IPS DF 6.9 (cell line): ENCODE data around the gene KPNA3.
"Not testable (repeated sequence)": the region's sequence is repeated elsewhere in the genome, so short reads cannot be mapped to it uniquely, and the experiment has no call there.

ENCODE experiments used
- DNase-seq: peaks from one replicate; pipeline ENCODE4 v3.0.0-alpha.2; 2013; ENCODE audit warnings: low read depth, low spot score
- H3K27ac ChIP-seq: one replicate; pipeline ENCODE4 v1.5.1; 2013; ENCODE audit warnings: low read length, control low read depth
- H3K27me3 ChIP-seq: 2 replicates; pipeline ENCODE4 v1.6.1; 2013; ENCODE audit warnings: mild to moderate bottlenecking, low read length; ENCODE audit not compliant: control insufficient read depth, insufficient read depth
- H3K36me3 ChIP-seq: 2 replicates; pipeline ENCODE4 v1.6.1; 2013; ENCODE audit warnings: low read length; ENCODE audit not compliant: control insufficient read depth, insufficient read depth
- H3K4me1 ChIP-seq: 2 replicates; pipeline ENCODE4 v1.6.1; 2013; ENCODE audit warnings: low read length; ENCODE audit not compliant: control insufficient read depth, insufficient read depth
- H3K4me3 ChIP-seq: 2 replicates; pipeline ENCODE4 v1.5.1; 2013; ENCODE audit warnings: mild to moderate bottlenecking, low read length
- H3K9me3 ChIP-seq: 2 replicates; pipeline ENCODE4 v1.6.1; 2013; ENCODE audit warnings: low read length, inconsistent platforms; ENCODE audit not compliant: control insufficient read depth, insufficient read depth
- WGBS: extraction: QIAGEN DNeasy Blood & Tissue Kit; methylation state at CpG from one replicate; pipeline ENCODE4 v1.1.7; 2013; ENCODE audit warnings: mixed read lengths, missing lambda C conversion rate; ENCODE audit not compliant: insufficient read length, insufficient coverage; 5-methylcytosine and 5-hydroxymethylcytosine counted together

The KPNA3 gene

GRCh38 chr13:49781806-49782205 lies 10.7 kb downstream of the KPNA3 start:
- no peaks in the 10 kb centered on the region for H3K27me3 ChIP-seq
- no CpG with 5 or more reads among the region's 3 CpGs for WGBS
- no peak overlapping the region for H3K27ac ChIP-seq
- no peaks in the 10 kb centered on the region for H3K36me3 ChIP-seq
- H3K4me3 ChIP-seq, result no peak overlapping the region
- no peaks in the 10 kb centered on the region for H3K9me3 ChIP-seq
- DNase-seq, result no peak
- no peaks in the 10 kb centered on the region for H3K4me1 ChIP-seq

GRCh38 chr13:49779721-49780120 lies 12.8 kb downstream of the KPNA3 start:
- H3K4me3 ChIP-seq, result no peak overlapping the region
- H3K27me3 ChIP-seq, result no peaks in the 10 kb centered on the region
- H3K9me3 ChIP-seq, result no peaks in the 10 kb centered on the region
- no peak for DNase-seq
- no peaks in the 10 kb centered on the region for H3K4me1 ChIP-seq
- no peaks in the 10 kb centered on the region for H3K36me3 ChIP-seq
- no peak overlapping the region for H3K27ac ChIP-seq

- H3K9me3 ChIP-seq, result no peaks in the 10 kb centered on the region
- no CpG with 5 or more reads among the region's 6 CpGs for WGBS
- no peak overlapping the region for H3K27ac ChIP-seq
- no peaks in the 10 kb centered on the region for H3K27me3 ChIP-seq
- H3K4me3 ChIP-seq, result no peak overlapping the region
- no peaks in the 10 kb centered on the region for H3K36me3 ChIP-seq
- no peaks in the 10 kb centered on the region for H3K4me1 ChIP-seq
- no peak for DNase-seq
These were observed 14.5 kb downstream of the KPNA3 start for GRCh38 chr13:49777746-49778614.

DNA sequence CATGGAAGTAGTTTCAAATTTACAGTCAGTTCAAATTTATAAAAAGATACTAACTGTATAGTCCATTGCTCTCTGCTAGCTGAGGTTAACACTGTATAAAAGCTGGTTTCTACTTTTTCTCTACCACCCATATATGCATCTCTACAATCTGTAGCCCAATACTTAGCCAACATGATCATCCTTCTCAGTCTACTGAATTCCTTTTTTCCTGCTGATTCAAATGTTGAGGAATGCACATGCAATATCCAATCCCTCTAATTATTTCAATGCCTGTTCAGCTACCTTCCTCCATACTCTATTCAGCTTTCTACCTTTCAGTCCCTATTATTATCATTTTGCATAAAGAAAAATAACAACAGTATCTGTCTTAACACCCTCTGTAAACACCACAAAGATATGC lies 15.6 kb downstream of the KPNA3 start:
- Histone ChIP-seq H3K27me3 (no peaks in the 10 kb centered on the region), H3K4me1 (no peaks in the 10 kb centered on the region), H3K4me3 (no peak overlapping the region), H3K36me3 (no peaks in the 10 kb centered on the region), H3K9me3 (no peaks in the 10 kb centered on the region), H3K27ac (no peak overlapping the region)
- DNase-seq, result no peak

GRCh38 chr13:49774376-49775005 lies 18.0 kb downstream of the KPNA3 start:
- Histone ChIP-seq H3K9me3 (no peaks in the 10 kb centered on the region), H3K36me3 (no peaks in the 10 kb centered on the region), H3K4me1 (no peaks in the 10 kb centered on the region), H3K27ac (no peak overlapping the region), H3K27me3 (no peaks in the 10 kb centered on the region), H3K4me3 (no peak overlapping the region)
- DNase-seq, result no peak
- no CpG with 5 or more reads among the region's 2 CpGs for WGBS

DNA sequence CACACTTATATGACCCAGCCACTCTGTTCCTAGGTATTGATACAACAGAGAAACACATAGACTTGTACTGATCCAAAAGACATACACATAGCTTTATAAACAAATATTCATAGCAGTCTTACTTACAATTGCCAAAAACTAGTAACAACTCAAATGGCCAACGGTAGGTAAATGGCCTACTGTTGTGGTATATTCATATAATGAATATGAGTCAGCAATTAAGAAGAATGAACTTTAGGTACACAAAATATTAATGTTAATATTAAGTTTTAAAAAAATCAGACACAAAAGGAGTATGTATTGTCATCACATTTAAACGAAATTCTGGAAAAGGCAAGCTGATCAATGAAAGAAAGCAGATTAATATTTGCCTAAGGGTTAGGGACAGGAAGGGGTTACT lies 19.7 kb downstream of the KPNA3 start:
- Histone ChIP-seq H3K27ac (no peak overlapping the region), H3K4me3 (no peak overlapping the region), H3K27me3 (no peaks in the 10 kb centered on the region), H3K4me1 (no peaks in the 10 kb centered on the region), H3K36me3 (no peaks in the 10 kb centered on the region), H3K9me3 (no peaks in the 10 kb centered on the region)
- DNase-seq, result no peak
- no CpG with 5 or more reads among the region's 2 CpGs for WGBS

DNA sequence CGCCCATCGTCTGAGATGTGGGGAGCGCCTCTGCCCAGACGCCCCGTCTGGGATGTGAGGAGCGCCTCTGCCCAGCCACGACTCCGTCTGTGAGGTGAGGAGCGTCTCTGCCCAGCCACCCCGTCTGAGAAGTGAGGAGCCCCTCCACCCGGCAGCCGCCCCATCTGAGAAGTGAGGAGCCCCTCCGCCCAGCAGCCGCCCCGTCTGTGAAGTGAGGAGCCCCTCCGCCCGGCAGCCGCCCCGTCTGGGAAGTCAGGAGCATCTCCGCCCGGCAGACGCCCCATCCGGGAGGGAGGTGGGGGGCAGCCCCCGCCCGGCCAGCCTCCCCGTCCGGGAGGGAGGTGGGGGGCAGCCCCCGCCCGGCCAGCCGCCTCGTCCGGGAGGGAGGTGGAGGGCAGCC lies 30.7 kb downstream of the KPNA3 start:
- H3K4me3 ChIP-seq, DNase-seq, H3K4me1 ChIP-seq, H3K27me3 ChIP-seq, H3K27ac ChIP-seq, H3K36me3 ChIP-seq, H3K9me3 ChIP-seq: not testable (repeated sequence)
- WGBS, result no CpG with 5 or more reads among the region's 32 CpGs

DNA sequence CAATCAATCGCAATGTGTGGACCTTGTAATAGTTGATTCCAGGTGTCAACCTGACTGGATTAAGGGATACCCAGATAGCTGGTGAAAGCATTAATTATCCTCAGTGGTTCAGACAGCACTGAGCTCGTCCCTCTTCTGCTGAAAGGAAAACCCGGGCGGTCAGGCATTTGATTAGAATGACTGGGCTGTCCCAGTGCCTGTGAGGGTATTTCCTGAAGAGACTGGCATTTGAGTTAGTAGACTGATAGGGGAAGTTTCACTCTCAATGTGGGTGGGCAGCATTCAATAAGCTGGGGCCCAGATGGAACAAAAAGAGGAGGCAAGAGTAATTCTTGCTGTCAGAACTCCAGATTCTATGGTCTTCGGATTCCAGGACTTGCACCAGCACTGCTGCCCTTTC lies 31.9 kb downstream of the KPNA3 start:
- H3K27ac ChIP-seq, result no peak overlapping the region
- H3K36me3 ChIP-seq, result no peaks in the 10 kb centered on the region
- H3K9me3 ChIP-seq, result peaks cover 2% of the 10 kb centered on the region; the same call in 1 of the 2 replicates
- no CpG with 5 or more reads among the region's 5 CpGs for WGBS
- no peak for DNase-seq
- no peak overlapping the region for H3K4me3 ChIP-seq
- H3K27me3 ChIP-seq, result no peaks in the 10 kb centered on the region
- no peaks in the 10 kb centered on the region for H3K4me1 ChIP-seq

DNA sequence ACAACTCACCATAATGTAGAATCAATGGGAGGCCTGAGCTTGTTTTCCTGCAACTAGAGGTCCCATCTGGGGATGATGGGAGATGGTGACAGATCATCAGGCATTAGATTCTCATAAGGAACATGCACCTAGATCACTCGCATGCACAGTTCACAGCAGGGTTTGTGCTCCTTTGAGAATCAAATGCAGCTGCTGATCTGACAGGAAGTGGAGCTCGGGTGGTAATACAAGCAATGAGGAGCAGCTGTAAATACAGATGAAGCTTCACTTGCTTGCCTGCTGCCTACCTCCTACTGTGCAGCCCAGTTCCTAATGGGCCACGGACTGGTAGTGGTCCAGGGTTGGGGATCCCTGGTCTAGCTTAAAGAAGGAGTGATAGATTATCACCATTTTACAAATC lies 33.0 kb downstream of the KPNA3 start:
- H3K36me3 ChIP-seq, result no peaks in the 10 kb centered on the region
- no peaks in the 10 kb centered on the region for H3K4me1 ChIP-seq
- H3K9me3 ChIP-seq, result peaks cover 2% of the 10 kb centered on the region; the same call in 1 of the 2 replicates
- WGBS, result no CpG with 5 or more reads among the region's 3 CpGs
- H3K27me3 ChIP-seq, result no peaks in the 10 kb centered on the region
- H3K27ac ChIP-seq, result no peak overlapping the region
- no peak overlapping the region for H3K4me3 ChIP-seq
- no peak for DNase-seq

DNA sequence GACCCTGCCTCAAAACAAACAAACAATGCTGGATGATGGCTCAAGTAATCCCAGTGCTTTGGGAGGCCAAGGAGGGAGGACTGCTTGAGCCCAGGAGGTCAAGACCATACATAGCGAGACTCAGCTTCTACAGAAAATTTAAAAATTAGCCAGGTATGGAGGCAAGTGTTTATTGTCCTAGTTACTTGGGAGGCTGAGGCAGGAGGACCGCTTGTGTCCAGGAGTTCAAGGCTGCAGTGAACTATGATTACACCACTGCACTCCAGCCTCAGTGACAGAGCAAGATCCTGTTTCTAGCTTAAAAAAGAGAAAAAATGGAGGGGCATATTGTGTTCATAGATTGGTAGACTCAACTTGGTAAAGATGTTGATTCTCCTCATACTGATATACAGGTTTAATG lies 36.2 kb downstream of the KPNA3 start:
- Histone ChIP-seq H3K9me3 (peaks cover 2% of the 10 kb centered on the region; the same call in 1 of the 2 replicates), H3K4me3 (no peak overlapping the region), H3K4me1 (no peaks in the 10 kb centered on the region), H3K36me3 (no peaks in the 10 kb centered on the region), H3K27ac (no peak overlapping the region), H3K27me3 (no peaks in the 10 kb centered on the region)
- no CpG with 5 or more reads among the region's 2 CpGs for WGBS
- no peak for DNase-seq

GRCh38 chr13:49754146-49754545 lies 38.3 kb downstream of the KPNA3 start:
- WGBS, result no CpG with 5 or more reads among the region's 4 CpGs
- Histone ChIP-seq H3K27me3 (no peaks in the 10 kb centered on the region), H3K4me3 (no peak overlapping the region), H3K4me1 (no peaks in the 10 kb centered on the region), H3K36me3 (no peaks in the 10 kb centered on the region), H3K27ac (no peak overlapping the region), H3K9me3 (no peaks in the 10 kb centered on the region)
- DNase-seq, result no peak
